ENCODE measurements around the gene COX6A2.

Gene COX6A2

DNA sequence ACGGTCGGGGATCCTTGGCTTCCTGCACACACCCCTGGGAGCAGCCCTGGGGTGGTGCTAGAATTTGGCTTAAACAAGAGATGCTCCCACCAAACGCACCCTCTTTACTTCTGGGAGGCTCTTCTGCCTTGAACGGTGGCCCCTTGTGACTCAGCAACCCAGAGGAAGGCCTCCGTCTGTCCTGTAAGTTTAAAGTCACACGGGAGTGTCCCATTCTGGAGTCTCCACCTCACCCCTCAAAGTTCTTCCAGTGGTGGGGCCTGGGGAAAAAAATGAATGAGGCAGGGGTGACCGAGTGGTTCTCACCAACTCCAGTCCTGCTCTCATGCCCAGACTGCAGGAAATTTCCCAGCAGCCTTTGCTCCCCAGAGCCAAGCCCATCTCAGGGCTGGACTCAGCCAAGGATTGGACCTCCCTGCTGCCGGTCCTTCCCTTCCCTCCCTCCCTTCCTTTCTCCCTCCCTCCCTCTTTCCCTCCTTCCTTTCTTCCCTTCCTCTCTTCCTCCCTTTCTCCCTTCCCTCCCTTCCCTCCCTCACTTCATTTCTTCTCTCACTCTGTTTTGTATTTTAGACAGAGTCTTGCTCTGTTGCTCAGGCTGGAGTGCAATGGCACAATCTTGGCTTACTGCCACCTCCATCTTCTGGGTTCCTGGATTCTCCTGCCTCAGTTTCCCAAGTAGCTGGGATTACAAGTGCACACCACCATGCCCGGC lies 23.7 kb downstream of the COX6A2 start:
- TF ChIP-seq, protein P1, sequence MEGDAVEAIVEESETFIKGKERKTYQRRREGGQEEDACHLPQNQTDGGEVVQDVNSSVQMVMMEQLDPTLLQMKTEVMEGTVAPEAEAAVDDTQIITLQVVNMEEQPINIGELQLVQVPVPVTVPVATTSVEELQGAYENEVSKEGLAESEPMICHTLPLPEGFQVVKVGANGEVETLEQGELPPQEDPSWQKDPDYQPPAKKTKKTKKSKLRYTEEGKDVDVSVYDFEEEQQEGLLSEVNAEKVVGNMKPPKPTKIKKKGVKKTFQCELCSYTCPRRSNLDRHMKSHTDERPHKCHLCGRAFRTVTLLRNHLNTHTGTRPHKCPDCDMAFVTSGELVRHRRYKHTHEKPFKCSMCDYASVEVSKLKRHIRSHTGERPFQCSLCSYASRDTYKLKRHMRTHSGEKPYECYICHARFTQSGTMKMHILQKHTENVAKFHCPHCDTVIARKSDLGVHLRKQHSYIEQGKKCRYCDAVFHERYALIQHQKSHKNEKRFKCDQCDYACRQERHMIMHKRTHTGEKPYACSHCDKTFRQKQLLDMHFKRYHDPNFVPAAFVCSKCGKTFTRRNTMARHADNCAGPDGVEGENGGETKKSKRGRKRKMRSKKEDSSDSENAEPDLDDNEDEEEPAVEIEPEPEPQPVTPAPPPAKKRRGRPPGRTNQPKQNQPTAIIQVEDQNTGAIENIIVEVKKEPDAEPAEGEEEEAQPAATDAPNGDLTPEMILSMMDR (IDR thresholded peaks at IDR 0.05; ENCODE audit: insufficient read depth, low read depth, low read length, missing control alignments): no peak
- no peak for DNase-seq (ENCODE audit: low read depth)
- no peak overlapping the region for H3K4me3 ChIP-seq (ENCODE audit: low read length)

DNA sequence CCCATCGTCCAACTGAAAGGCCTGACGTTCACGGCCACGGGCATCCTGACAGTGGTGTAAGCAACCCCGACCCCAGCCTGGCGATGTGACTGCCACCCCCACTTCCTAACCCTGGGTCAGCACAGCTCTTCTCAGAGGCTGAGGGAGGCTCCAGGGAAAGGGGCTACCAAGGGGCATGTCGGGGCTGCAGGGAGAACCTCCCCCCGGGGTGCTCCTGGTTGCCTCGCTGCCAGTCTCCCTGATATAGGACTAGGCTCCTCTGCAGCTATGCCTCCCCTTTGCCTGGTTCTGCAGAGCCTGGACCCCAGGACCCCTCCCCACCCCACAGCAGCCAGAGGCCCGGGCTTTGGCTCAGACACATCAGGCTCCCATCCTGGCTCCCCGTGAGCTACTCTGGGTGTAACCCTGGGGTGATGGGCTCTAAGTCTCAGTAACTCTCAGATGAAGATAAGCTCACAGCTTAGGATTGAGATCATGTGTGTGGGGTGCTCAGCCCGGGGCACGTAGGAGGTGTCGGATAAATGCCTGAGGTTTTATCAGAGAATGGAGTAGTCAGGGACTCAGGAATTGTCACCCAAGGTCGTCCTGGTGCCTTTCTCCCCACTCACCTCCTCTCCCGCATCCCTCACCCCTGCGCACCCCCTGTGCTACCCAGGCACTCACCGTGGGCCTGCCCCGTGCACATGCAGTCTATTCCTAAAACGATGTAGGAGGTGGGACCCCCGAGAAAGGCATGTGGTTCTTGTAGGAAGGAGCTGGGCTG lies 24.4 kb downstream of the COX6A2 start:
- DNase-seq (ENCODE audit: low read depth): no peak
- no peak overlapping the region for H3K4me3 ChIP-seq (ENCODE audit: low read length)
- TF ChIP-seq, protein P1 (IDR thresholded peaks at IDR 0.05; ENCODE audit: insufficient read depth, low read depth, low read length, missing control alignments): no peak

DNA sequence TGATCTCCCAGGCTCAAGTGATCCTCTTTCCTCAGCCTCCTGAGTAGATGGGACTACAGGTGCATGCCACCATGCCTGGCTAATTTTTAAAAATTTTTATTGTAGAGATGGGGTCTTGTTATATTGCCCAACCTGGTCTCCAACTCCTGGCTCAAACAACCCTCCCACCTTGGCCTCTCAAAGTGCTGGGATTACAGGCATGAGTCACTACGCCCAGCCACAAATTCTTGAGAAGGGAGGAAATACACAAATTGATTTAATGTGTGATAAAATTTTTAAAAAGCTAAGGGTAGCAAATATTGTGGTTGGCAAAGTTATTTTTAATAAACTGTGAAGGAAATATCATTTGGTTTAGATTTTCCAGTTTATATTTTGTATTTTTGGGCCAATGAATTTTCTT lies 25.5 kb downstream of the COX6A2 start:
- TF ChIP-seq, protein P1 (IDR thresholded peaks at IDR 0.05; ENCODE audit: insufficient read depth, low read depth, low read length, missing control alignments): no peak
- no peak overlapping the region for H3K4me3 ChIP-seq (ENCODE audit: low read length)
- DNase-seq (ENCODE audit: low read depth): no peak

DNA sequence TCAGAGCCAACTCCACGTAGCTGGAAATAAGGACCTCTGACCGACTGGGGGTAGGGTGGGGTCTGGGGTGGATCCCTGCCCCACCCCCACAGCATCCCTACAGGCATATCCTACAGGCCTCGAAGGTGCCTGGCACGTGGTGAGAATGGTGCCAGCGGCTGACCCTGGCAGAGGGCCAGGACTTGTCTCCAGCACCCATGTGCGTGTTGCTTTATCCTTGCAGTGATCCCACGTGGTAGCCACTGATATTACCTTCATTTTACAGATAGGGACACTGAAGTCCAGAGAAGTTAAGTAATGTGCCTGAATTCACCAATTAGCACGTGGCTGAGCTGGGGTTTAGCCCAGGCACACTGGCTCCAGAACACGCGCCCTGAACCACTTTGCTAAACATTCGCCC lies 26.7 kb downstream of the COX6A2 start:
- DNase-seq (ENCODE audit: low read depth): no peak
- TF ChIP-seq, protein P1 (IDR thresholded peaks at IDR 0.05; ENCODE audit: insufficient read depth, low read depth, low read length, missing control alignments): no peak
- H3K4me3 ChIP-seq (ENCODE audit: low read length): no peak overlapping the region

DNA sequence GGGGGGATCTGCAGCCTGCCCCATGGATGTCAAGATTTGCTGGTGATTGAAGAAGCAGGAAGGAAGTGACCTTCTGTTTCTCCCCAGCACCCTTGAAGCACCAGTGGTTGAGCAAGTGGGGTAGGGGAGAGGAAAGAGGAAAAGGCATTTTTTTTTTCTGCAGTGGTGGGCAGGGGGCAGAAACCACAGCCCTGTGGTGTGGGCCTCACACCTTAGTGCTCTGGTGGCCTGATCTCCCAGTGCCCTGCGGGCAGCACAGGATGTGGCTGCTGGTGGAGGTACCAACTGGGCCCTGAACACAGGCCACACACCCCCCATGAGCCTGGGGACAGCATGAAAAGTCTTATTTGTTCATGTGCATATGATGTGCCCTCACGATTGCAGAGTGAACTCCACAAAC lies 28.0 kb downstream of the COX6A2 start:
- TF ChIP-seq, protein P1 (IDR thresholded peaks at IDR 0.05; ENCODE audit: insufficient read depth, low read depth, low read length, missing control alignments): no peak
- H3K4me3 ChIP-seq (ENCODE audit: low read length): no peak overlapping the region
- no peak for DNase-seq (ENCODE audit: low read depth)

DNA sequence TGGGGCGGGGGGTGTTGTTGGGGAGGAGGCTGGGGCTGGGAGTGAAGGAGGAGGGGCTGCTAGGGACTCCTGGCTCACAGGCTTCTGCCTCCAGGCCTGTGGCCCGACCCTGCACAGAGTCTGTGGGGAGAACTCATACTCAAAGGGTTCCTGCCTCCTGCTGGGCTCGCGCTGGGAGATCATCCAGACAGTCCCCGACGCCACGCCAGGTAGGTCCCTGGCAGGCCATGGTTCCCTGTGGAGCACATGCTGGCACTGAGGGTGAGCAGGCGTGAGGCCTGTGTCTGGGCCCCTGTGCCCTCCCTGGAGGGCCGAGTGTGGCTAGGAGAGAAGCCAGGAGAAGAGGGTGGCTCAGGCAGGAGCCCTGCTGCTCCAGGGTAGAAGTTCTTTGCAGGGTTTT lies 30.5 kb downstream of the COX6A2 start:
- TF ChIP-seq, protein P1 (IDR thresholded peaks at IDR 0.05; ENCODE audit: insufficient read depth, low read depth, low read length, missing control alignments): no peak
- H3K4me3 ChIP-seq (ENCODE audit: low read length): no peak overlapping the region
- DNase-seq (ENCODE audit: low read depth): no peak

All from epithelial cell of esophagus (primary cell).